ENCODE measurements around the gene RBM8A.

The RBM8A gene

DNA sequence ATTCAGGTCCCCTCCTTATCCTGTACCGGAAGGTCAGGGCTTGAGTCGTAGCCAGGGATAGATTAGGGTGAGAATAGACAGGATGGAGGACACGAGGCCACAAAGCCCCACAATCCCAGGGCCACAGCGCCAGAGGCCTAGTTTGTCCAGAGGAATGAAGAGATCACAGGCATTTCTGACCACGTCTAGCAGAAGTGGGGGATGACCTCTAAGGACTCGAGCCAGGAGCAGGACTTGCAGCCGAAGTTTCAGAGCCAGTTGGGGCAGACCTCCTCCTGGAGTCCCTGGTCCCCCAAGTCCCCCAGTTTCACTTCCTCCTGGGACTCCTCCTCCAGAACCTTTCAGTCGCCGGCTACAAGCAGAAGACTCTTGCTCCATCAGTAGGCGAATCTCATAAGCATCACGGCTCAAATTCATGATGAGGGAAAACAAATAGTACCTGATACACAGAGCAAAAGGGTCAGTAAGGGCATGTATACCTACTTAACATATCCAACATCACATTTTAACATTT is 15.1 kb downstream of the RBM8A start:
- DNase-seq, result no peak

DNA sequence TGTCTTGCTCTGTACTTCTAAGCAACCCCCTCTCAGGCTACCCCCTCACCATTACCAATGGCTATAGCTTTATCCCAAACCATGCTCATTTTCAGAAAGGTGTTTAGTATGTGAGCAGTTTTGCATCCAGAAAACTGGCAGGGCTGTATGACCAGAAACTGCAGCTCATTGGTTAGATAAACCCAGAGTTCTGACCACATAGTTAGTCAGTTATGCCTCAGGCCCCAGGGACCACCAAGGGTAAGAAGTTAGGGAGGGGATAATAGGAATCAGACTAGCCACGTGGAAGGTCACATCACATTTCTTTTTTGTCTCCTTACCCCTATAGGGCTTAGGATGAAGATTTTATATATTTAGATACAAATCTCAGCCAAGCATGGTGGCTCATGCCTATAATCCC is 18.6 kb downstream of the RBM8A start:
- no peak for DNase-seq

DNA sequence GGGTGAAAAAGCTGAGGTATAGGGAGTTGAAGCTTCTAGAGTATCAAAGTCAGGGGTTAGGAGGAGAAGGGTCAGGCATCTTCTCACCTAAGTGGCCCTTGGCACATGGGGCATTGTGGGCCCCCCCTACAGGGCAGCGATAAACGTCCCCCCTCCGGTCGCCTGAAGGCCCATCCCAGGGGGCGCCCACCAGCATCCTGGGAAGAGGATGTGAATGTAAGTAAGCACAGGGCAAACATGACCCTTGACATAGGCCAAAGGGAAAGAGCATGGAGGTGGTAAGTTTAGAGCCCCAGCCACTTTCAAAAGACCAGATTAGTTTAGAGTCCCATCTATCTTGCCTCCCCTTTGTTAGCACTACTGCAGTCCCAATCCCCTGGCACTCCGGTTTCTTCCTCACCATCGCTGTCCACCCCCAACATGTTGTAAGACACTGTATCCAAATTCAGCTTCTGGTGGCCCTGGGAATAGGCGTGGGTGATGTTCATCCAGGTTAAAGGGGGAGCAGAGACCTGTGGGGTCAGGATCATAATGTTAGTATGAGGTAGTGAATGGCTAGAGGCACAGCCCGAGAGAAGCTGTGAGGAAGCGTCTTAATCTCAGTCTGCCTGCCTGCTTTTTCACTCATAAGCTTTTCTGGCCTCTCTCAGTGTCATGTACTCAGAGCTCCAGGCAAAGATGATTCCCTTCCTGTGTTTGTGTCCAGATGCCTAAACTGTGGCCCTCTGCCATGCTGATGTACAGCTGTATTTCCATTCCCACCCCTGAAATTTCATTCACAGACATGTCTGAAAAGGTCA is 20.1 kb downstream of the RBM8A start:
- DNase-seq, result no peak

DNA sequence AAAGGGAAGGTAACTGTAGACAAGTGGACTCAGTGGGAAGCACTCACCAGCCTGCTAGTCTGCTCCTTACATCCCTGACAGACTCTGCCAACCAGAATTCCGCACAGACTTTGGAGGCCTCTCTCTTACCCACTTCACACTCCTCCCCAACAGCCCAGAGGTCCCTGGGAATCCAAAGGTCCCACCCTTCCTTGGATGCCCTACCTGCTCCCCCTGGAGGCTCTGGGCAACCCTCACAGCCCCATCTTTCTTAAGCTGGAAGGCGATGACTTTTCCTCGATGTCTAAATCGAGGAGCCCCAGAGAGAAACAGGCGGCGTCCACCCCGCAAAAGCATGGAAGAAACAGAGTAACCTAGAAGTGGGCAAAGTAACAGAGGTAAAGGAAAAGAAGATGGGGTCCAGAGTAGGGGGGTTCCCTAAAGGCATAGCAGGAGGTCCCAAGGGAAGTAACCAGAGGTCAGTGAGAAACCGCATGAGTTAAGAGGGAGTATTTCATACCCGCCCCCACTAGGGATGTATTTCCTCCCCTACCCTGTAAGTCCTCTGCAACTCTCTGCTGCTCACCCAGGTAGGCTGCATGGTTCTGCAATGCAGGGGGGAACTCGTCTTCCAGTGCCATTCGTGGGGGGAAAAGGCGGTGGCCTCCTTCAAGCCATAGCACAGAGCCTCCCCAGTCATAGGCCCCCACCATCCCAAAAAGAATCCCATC is 25.8 kb downstream of the RBM8A start:
- DNase-seq, result no peak

DNA sequence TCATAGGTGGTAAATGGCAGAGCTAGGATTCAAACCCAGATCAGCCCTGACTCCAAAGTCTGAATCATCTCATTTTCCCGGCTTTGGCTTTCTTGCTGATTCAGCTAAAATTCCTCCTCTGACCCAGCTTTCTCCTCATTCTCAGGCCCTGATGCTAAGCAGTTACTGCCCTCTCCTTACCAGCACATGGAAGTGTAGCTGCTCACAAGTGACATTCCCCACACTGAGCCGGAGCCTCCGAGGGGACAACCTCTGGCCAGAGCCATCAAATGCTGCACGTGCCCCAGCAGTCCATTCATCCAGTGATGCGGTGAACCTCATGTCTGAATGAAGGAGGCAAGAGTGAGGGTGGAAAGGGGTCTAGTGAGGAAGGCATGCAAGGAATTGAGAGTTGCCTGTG is 28.5 kb downstream of the RBM8A start:
- no peak for DNase-seq

DNA sequence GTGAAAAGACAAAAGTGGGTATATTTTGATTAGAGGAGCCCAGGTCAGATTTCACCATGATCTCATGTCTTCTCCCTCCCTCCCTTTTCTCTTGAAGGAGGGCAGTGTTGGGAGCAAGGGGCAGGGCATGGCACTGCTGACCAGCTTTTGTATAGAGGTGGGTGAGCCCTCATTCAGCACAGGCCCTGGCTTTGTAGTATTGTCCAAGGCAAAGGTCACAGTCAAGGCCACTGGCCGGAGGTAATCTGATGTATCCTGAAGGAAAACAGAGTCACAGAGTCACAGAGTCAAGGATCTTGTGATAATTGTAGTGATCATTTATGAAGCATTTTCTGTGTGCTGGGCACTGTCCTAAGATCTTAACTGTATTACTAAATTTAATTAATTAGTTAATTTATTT is 29.3 kb downstream of the RBM8A start:
- DNase-seq, result no peak

DNA sequence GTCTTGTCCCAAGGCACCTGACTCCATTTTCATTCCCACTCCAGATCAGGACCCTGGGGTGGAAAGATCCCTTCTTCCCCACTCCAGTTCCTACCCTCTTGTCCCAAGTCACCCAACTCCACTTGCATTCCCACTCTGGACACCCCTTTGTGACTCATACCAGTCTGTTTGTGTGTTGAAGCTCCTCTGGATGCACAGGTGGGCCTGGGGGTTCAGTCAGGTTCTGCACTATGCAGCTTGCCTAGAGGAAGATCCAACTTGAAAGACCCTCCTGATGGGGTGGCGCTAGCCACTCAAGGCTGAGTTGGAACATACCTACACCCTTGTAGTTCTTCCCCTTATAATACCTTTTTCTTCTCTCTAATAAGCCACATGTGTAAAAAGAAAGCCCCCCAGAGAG is 31.8 kb downstream of the RBM8A start:
- DNase-seq, result no peak

DNA sequence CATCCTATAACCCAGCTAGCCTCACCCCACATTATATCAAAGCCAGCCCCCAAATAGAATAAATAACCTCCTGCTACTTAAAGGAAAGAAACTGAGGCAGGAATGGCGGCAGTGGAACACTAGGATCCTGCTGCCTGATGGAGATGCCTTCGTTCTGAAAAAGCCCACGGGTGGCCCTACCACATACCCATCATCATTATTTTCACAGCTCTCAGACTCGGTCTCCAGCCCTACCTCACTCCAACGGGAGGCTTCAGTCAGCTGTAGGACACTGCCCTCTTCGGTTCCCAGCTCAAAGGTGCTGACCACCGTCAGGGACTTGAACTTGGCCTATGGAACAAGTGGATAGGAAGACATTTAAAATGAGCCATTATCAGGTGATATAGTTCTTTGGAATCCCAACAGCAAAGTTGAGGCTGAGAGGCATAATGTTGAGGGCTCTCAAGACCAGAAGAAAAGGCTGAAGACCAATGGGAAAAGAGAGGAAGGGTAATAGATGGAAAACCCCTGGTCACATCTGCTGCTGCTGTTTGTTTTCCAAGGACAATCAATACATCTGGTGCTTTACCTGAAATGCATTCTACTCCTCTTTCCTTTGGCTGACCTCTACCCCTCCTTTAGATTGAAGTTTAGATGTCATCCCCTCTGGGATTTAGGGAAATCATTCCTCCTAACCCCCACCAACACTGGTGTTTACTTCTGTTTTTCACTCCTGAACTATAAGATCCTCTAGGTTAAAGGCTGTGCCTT is 33.8 kb downstream of the RBM8A start:
- no peak for DNase-seq

DNA sequence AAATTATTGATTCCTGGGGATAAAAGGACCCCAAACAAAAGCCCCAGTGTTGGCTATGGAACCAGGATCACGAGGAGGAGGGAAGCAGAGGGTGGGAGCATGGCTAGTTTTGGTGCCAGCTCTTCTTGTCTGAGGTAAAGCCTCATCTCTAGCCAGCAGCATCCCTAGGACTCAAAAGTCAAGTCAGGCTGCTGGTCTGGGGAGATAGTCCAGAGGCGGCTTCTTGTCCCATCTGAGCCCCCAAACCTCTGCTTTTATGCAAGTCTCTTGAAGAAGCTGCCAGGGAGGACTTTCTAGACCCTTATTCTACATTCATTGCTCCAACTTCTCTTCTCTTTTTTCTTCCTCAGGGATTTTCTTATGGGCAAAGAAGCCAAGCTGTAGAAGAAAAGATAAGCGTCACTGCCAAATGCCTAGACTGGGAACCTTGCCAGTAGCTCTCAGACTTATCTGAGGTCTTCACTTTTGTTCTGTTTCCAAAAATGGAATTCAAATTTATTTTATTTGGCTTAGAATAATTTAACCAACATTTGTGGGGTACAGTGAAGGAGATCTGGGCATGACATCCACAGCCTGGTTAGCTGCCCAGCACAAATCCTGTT is 34.7 kb downstream of the RBM8A start:
- no peak for DNase-seq

DNA sequence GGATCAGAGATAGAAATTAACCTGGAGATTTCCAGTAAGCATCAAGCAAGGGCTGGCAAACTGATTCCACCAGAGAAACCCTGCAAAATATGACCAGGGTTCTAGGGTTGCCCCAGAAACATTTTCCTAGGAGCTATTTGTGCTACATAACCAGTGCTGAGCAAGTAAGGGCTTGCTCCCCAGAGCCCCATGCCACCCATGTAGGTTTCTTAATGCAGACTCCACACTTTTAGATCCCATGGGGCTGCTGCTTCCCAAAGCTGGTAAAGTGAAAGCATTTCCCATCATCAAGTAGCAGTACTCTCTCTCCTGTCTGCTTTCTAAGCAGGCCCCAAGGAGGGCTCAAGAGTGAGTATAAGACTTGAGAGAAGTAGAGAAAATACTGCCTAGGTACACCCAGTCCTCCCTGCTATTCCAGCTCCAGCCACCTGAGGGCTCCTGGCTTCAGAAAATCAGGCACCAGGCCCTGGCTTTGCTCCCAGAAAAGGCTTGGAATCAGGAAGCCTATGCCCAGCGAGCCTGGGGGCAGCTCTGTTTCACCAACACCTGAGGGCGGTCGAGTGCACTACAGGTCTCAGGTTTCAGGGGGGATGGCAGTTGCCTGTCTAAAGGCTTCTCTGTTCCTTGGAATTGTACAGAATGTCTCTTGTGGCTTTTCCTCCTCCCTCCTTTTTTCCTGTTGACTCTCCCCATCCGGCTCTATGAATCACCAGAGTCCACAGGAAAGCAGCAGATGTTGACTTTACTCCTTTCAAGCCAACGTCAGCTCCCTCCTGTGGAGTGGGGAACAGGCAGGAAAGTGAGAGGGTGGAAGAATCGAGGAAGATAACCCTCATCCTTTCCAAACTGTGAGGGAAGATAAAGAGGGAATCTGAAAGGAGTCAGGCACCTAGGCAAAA is 35.4 kb downstream of the RBM8A start:
- DNase-seq, result peak; percentile 93

DNA sequence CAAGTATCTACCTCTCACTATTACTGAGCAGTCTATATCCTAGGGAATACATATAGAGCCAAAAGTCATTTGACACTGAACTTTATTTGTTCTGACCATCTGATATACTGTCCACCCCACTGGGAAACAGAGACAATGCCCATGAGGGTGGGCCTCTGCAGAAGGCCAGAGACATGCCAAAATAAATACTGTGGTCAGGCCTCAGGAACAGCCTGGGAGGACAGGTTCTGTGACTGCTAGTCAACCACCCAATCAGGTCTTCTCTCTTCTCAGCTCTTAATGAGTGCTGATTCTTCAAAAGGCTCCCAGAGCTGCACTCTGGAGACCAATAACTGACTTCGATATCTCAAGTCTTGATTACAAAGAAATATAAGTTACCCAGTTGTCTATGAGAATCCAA is 36.1 kb downstream of the RBM8A start:
- DNase-seq, result no peak

DNA sequence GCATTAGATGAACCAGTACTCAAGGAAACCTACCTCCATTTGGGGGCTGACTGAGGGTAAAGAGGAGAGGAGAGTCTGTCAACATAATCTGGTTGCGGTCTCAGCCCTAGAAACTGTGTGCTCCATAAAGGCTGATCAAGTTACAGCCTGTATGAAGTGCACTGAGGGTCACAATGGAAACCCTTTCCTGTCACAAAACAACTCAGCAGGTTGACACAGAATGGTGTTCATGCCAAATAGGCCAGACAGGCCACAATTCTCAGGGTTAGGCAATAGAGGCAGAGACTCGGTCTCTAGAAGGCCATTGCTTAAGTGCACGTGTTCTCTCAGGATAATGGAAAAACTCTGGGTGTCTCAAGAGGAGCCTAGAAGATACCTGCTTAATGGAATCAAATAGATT is 37.6 kb downstream of the RBM8A start:
- DNase-seq, result no peak

DNA sequence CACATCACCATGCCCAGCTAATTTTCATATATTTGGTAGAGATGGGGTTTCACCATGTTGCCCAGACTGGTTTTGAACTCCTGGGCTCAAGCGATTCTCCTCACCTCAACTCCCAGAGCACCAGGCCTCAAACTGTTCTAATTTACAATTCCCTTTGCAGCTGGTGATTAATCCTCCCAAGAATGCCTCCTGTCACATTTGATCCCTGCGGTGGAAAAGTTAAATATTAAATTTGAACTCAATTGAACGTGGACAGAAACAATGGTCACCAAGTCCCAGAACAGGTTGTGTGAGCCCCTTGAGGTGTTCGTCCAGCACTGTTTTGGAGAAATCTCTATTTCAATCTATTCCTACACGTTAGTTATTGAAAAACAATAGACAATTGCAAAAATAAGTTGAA is 39.7 kb downstream of the RBM8A start:
- DNase-seq, result no peak

DNA sequence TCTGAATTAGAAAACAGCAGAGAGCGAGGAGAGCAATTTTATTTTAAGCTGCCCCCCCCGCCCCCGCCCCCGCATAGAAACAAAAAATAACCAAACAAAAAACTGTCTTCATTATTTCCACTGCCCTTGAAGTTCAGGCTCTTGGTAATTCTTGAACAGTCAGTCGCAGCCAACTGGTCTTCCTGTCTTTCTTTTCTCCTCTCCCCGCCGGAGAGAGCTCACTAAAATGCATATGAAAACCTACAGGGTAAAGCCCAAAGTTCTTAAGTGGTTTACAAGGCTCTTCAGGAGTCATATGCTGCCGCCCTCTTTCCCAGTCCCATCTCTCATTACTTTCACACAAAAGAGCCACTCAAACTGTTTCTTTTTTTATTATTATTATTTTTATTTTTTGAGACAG is 40.5 kb downstream of the RBM8A start:
- no peak for DNase-seq

DNA sequence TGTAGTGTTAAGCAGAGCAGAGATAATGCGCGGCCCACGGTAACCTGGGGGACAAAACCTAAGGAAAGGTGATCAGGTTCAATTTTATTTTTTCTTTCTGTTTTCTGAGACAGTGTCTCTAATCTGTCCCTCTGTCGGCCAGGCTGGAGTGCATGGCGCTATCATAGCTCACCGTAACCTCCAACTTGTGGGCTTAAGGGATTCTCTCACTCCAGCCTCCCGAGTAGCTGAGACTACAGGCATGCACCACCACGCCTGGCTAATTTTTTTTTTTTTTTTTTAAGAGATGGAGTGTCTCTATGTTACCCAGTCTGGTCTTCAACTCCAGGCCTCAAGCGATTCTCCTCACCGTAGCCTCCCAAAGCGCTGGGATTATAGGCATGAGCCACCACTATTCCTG is 40.9 kb downstream of the RBM8A start:
- no peak for DNase-seq

DNA sequence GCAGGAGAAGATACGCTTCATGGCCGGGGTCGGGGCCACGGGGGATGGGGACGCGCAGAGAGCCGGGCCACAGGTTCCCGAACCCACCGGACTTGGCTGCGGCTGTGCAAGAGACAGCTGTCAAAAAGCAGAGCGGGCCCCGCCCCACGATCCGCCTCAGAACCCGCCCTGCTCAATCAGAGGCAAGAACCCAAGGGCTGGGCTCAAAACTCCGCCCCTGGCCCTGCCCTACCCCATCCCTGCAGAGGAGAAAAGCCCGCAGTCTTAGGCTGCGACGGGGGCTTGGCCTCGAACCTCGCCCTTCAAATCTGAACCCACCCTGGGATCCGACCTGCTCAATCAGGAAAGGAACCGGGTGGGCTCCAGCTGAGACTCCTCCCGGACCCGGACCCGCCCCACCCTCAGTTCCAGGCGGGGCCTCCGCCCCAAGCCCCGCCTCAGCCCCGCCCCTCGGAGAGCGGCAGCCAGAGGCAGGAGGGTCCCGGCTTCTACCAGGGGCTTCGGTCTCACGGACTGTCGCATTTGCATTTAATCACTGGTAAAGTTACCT is 41.5 kb downstream of the RBM8A start, which contains the start of gene ANKRD35:
Gene ANKRD35 (minus strand): TSS at position 129 of the 550 bp plus-strand sequence. CDS start 108 bp downstream, at position 21.
- peak; percentile 78 for DNase-seq

DNA sequence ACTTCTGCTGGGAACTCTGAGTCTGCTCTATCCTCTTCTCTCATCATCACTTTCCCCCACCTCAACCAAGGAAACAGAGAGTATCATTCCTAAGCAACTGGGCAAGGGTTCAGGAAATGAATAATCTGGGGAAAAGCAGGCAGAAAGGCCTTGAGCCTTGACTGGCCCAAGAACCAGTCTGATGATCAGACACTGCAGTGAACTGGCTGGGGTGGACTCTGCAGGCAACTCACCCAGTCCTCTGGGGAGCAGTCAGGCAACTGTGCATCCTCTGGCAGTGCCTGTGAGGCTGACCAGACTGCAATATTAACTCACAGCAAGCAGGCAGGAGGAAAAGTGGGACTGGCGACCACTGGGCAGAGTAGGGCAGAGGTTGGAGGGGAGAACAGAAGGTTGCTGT is 42.6 kb downstream of the RBM8A start:
- no peak for DNase-seq

DNA sequence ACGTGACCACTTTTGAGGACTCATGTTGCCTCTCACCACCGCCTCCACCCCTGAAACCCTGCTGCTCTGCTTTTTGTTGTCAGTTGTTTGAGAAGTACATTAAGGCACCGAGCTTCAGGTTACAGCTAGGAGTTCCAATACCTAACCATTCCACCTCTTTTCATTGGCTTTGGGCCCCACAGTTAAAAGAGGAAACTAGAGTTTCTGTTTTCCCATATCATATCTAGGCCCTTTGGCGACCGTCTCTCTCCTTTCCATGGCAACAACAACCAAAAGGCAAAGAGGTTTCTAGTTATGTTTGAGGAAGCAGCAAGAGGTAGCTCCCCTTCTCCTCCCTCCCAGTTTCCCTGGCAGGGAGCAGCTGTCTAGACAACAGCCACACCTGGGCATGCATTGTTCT is 47.5 kb downstream of the RBM8A start:
- DNase-seq, result no peak

DNA sequence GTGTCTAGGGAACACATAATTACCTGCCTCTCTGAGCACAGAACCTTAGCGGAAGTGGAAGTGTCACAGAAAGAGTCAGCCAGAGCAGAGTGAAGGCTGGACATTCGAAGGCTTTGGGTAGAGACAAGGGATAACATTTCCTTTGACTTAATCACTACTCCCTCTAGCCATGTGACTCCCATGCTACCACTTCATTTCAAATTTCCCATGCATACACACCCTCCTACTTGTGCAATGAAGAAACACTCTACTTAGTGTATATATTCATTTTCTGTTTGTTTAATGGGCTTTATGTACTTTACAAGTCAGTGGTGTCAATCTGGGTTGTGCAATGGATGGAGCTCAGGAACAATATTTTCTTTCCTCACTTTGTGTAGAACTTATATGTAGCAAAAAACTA is 48.6 kb downstream of the RBM8A start:
- DNase-seq, result no peak

DNA sequence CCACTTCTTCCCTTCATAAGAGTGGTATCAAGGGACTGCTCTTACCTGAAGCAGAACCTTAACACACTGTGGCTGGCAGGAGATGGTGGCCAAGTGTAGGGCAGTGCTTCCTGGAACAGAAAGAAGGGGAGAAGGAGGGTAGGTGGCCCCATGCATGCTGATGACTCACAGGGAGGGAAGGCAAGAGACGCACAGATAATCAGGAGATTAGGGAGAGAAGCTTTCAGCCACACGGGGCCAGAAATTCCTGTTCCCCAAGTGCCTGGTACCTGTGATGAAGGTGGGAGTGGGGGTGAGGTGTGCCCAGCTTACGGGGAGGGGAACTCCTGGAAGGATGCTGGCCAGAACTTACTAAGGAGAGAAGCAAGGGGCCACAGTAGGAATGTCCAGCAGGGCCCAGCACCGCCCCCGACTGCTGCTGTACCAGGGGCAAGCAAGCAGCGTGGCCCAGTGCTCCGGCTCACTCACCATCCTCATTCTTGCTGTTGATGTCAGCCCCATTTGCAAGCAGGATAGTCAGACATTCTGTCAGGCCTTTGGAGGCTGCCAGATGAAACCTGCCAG is 49.3 kb downstream of the RBM8A start:
- DNase-seq, result no peak

DNA sequence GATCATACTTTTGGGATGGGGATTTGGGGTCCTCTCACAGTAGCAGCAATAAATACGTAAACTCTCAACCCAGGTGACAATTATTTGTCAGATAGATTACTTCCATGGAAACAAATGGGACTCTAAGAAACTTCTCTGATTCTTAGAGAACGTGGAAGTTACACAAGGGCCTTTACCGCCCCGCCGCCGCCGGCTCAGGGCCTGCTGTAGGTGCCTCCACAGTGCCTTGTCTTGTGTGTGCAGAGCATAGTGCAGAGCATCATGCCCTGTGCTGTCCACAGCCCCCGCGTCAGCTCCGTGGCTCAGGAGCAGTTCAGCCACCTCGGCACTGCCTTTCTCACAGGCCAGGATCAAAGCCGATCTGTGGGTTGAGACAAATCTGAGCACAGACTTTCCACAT is 52.6 kb downstream of the RBM8A start:
- DNase-seq, result no peak

Measured in midbrain (tissue), 1 donor.